A549 (cell line): ENCODE results near the gene SIRT2. TPM values are rescaled to one million over a fixed set of nuclear protein-coding genes. Genes with fewer than 3 reads are reported as not detected.
A peak's percentile ranks its signal among the peaks of the same experiment; 100 is the strongest.

ENCODE experiments used
- ATAC-seq, 2 experiments: fragments of 200-7000 bp in 1 of 2; fragments of >200 bp in 1 of 2; cut with Nextera tagmentation in 1 of 2; cut with Tn5 transposase in 1 of 2; 3 replicates each; pipeline versions ENCODE4 v1.8.0 to v1.9.1; 2018 to 2020; ENCODE audit warnings: mild to moderate bottlenecking in 1 of 2, moderate library complexity in 1 of 2
- CTCF ChIA-PET: fragments of 300-600 bp; sonication (Branson Sonifier 250); formaldehyde crosslinking; extraction: SDS; loops from one replicate; lab custom pipeline; 2021; ENCODE audit warnings: antibody characterized with exemption, inconsistent platforms; lab: Yijun Ruan, JAX
- POLR2A ChIA-PET: fragments of 350-600 bp; formaldehyde crosslinking; extraction: SDS; loops from one replicate; lab custom pipeline; 2021; ENCODE audit warnings: antibody characterized with exemption, inconsistent platforms; lab: Yijun Ruan, JAX
- DNase-seq, 2 experiments: peaks; one replicate each; pipeline versions ENCODE4 v3.0.0 to v3.0.0-alpha.2; 2011 to 2016; ENCODE audit warnings: low read depth in 1 of 2, low spot score in 1 of 2
- FAIRE-seq: peaks from 2 replicates; lab custom pipeline; 2011; peaks lifted over from hg19 to GRCh38; lab: Jason Lieb, UNC
- H3K27ac ChIP-seq, 2 experiments: fragments of >200 bp; sonication (Bioruptor Twin); formaldehyde crosslinking; 3 replicates each; pipeline ENCODE4 v1.5.1; 2016 to 2017
- H3K4me1 ChIP-seq: fragments of >200 bp; sonication (Bioruptor Twin); formaldehyde crosslinking; 3 replicates; pipeline ENCODE4 v1.6.1; 2016
- H3K4me2 ChIP-seq: fragments of >200 bp; sonication (Bioruptor Twin); formaldehyde crosslinking; 3 replicates; pipeline ENCODE4 v1.6.1; 2016
- H3K4me3 ChIP-seq: fragments of >200 bp; sonication (Bioruptor Twin); formaldehyde crosslinking; 3 replicates; pipeline ENCODE4 v1.5.1; 2016
- H3K9me3 ChIP-seq: fragments of >200 bp; sonication (Bioruptor Twin); formaldehyde crosslinking; 3 replicates; pipeline ENCODE4 v1.6.1; 2016
- CHD2 ChIP-seq: fragments of 150-350 bp; IDR thresholded peaks from 2 replicates; pipeline ENCODE4 v1.6.1; 2014; ENCODE audit warnings: low read length; ENCODE audit not compliant: partially characterized antibody
- CHD4 ChIP-seq: fragments of 200-600 bp; sonication (generic); IDR thresholded peaks from 2 replicates; pipeline ENCODE4 v1.6.1; 2016; ENCODE audit warnings: antibody characterized with exemption, mild to moderate bottlenecking, borderline replicate concordance
- EP300 ChIP-seq, 2 experiments: fragments of >200 bp; sonication (Bioruptor Twin); formaldehyde crosslinking; IDR thresholded peaks; 2 replicates in 1 of 2; 3 replicates in 1 of 2; pipeline ENCODE4 v1.6.1; 2016 to 2017
- ESRRA ChIP-seq: fragments of 150-350 bp; IDR thresholded peaks from 2 replicates; pipeline ENCODE4 v1.6.1; 2014; ENCODE audit warnings: mild to moderate bottlenecking, low read length, borderline replicate concordance
- FOSL2 ChIP-seq, 2 experiments: fragments of 450-650 bp in 1 of 2; fragments of >200 bp in 1 of 2; sonication (Bioruptor Twin) in 1 of 2; formaldehyde crosslinking; IDR thresholded peaks; 2 replicates each; pipeline versions ENCODE4 v1.5.0 to v1.6.1; 2016 to 2020; ENCODE audit warnings: mild to moderate bottlenecking in 1 of 2, moderate library complexity in 1 of 2
- FOXS1 ChIP-seq: fragments of 250-450 bp; sonication (Bioruptor Pico); IDR thresholded peaks from 2 replicates; pipeline ENCODE4 v1.5.0; 2020; ENCODE audit warnings: mild to moderate bottlenecking, moderate library complexity
- MYC ChIP-seq: IDR thresholded peaks from 2 replicates; pipeline ENCODE4 v1.6.1; 2012; ENCODE audit warnings: mild to moderate bottlenecking, inconsistent platforms, low read length, improper control_type of control experiment, borderline replicate concordance
- RCOR1 ChIP-seq: fragments of 150-350 bp; IDR thresholded peaks from 2 replicates; pipeline ENCODE4 v1.6.1; 2014; ENCODE audit warnings: antibody characterized with exemption, low read length, low read depth
- TFCP2L1 ChIP-seq: fragments of 250-450 bp; sonication (Bioruptor Pico); IDR thresholded peaks from 2 replicates; pipeline ENCODE4 v1.5.0; 2021; ENCODE audit warnings: mild to moderate bottlenecking
- ZFP36 ChIP-seq: fragments of 450-650 bp; IDR thresholded peaks from 2 replicates; pipeline ENCODE4 v1.6.1; 2014; ENCODE audit warnings: borderline replicate concordance; ENCODE audit not compliant: partially characterized antibody
- WGBS: methylation state at CpG from one replicate; pipeline ENCODE4 v1.1.6; 2017; ENCODE audit errors: missing lambda C conversion rate; 5-methylcytosine and 5-hydroxymethylcytosine counted together
- polyA plus RNA-seq, 4 experiments: library from polyadenylated mRNA; depleted of rRNA in 3 of 4; stranded (reverse); fragments of >200 nt; fragmentation: RNase III in 1 of 4; extraction: RNeasy Plus Mini Kit Qiagen cat#74134 plus additional on column Dnase treatment in 1 of 4; gene quantifications; 2 replicates in 3 of 4; 3 replicates in 1 of 4; pipeline ENCODE4 v1.2.3, GENCODE V29; 2011 to 2017
- TF ChIP-seq, protein P1 (sequence below): fragments of 150-350 bp; IDR thresholded peaks from 2 replicates; pipeline ENCODE4 v1.6.1; 2014; ENCODE audit warnings: low read depth, mild to moderate bottlenecking, low read length
- TF ChIP-seq, protein P2 (sequence below): fragments of 200-600 bp; sonication (generic); IDR thresholded peaks from 2 replicates; pipeline ENCODE4 v1.6.1; 2016; ENCODE audit warnings: antibody characterized with exemption, mild to moderate bottlenecking, moderate library complexity
- TF ChIP-seq, protein P3 (sequence below): fragments of >200 bp; sonication (Bioruptor Twin); formaldehyde crosslinking; IDR thresholded peaks from 2 replicates; pipeline ENCODE4 v1.6.1; 2016

Gene SIRT2
- polyA plus RNA-seq, 2 of the 4 experiments (the other 2 are of a cell fraction): 28.6 to 30.4 TPM

DNA sequence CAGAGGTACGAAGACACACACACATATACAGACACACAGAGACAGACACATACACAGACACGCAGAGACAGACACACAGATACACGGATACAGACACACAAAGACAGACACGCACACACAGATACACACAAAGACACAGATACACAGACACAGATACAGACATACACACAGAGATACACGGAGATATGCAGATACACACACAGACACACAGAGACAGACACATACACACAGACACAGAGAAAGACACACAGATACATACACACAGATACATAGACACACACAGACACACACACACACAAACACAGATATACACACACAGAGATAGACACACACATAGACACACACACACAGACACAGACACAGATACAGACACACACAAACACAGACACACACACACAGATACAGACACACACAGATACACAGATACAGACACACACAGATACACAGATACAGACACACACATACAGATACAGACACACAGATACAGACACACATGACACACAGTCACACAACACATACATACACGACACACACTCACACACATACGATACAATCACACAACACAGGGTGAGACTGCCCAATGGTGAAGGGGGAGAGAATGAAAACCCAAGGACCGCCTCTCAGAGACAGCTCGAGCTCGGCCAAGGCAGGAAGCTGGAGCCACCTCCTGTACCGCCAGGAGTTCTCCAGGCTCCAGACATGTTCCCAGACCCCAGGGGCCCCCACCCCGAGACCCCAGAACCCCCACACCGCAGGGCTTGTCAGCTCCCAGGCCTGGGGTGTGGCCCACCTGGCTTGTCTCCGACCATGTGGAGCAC is 21.4 kb upstream of the SIRT2 start:
- 77% methylated on average over 13 of the region's 14 CpGs for WGBS
- peak; percentile 97 for FAIRE-seq
- ChIA-PET CTCF (interaction anchor here (1.0 to 4.1 kb wide), 7 partner anchors 9 to 377 kb away, joined by 3 to 105 read pairs (median 3); partner anchors contain the start of genes CCER2, MRPS12 and SARS2), POLR2A (interaction anchor here (0.6 to 4.0 kb wide), 4 partner anchors 10 to 511 kb away, joined by 3 to 20 read pairs (median 10); partner anchors contain the start of genes EIF3K, MRPS12 and SARS2)
- 0 out of 3 replicates have a peak, but pooled peaks cover 5% of the 10 kb centered on the region for H3K4me1 ChIP-seq
- no peak overlapping the region for H3K27ac ChIP-seq
- H3K9me3 ChIP-seq: no peaks in the 10 kb centered on the region
- H3K4me2 ChIP-seq: no peak overlapping the region
- no peak for ATAC-seq
- no peak for TF ChIP-seq CHD2
- TF ChIP-seq ZFP36: no peak
- no peak for TF ChIP-seq TFCP2L1 (CRISPR knock-in tag)
- no peak for TF ChIP-seq MYC
- no peak for TF ChIP-seq RCOR1
- TF ChIP-seq, all 56 proteins: peak for 0
- no peak overlapping the region for H3K4me3 ChIP-seq
- DNase-seq: no peak

DNA sequence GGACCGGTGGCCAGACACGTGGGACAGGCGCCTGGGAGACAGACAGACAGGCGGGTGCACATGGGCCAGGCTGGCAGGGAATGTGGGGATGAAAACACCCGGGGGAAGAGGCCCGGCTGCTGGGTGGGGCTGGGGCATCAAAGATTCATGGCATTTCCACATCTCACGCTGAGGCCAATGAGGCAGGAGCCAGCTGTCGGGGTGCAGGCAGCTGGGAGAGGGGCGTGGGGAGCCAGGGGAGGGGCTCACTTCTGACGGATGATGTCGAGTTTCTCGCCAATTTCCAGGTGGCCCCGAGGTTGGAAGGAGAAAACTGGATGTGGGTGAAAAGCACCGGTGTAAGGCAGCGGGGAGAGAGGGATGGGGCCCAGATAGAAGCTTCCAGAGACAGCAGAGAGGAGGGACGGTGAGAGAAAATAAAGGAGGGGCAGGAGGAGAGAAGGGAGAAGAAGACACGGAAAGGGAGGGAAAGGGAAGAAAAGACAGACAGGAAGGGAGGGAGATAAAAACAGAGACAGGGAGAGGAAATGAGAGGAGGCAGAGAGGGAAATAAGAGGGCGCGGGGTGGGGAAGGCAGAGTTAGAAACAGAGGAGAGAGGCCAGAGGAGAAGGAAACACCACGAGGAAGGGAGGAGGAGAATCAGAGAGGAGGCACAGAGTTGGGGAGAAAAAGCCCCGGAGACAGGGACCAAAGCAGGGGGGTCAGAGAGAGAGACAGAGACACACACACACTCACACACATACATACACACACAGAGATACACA is 20.6 kb upstream of the SIRT2 start:
- DNase-seq: no peak
- no peak for ATAC-seq
- Histone ChIP-seq H3K4me1 (0 out of 3 replicates have a peak, but pooled peaks cover 5% of the 10 kb centered on the region), H3K4me3 (no peak overlapping the region), H3K27ac (no peak overlapping the region), H3K4me2 (no peak overlapping the region), H3K9me3 (no peaks in the 10 kb centered on the region)
- WGBS: 75% methylated on average over 21 of the region's 21 CpGs
- TF ChIP-seq FOXS1 (CRISPR knock-in tag) (no peak), FOSL2 (IDR thresholded peaks at IDR 0.05) (no peak), FOSL2 (CRISPR knock-in tag; IDR thresholded peaks at IDR 0.05) (no peak), ZFP36 (no peak), ESRRA (no peak), MYC (no peak), EP300 (IDR thresholded peaks at IDR 0.05) (no peak), CHD4 (no peak)
- TF ChIP-seq, protein P1, sequence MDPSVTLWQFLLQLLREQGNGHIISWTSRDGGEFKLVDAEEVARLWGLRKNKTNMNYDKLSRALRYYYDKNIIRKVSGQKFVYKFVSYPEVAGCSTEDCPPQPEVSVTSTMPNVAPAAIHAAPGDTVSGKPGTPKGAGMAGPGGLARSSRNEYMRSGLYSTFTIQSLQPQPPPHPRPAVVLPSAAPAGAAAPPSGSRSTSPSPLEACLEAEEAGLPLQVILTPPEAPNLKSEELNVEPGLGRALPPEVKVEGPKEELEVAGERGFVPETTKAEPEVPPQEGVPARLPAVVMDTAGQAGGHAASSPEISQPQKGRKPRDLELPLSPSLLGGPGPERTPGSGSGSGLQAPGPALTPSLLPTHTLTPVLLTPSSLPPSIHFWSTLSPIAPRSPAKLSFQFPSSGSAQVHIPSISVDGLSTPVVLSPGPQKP: no peak
- TF ChIP-seq, protein P2, sequence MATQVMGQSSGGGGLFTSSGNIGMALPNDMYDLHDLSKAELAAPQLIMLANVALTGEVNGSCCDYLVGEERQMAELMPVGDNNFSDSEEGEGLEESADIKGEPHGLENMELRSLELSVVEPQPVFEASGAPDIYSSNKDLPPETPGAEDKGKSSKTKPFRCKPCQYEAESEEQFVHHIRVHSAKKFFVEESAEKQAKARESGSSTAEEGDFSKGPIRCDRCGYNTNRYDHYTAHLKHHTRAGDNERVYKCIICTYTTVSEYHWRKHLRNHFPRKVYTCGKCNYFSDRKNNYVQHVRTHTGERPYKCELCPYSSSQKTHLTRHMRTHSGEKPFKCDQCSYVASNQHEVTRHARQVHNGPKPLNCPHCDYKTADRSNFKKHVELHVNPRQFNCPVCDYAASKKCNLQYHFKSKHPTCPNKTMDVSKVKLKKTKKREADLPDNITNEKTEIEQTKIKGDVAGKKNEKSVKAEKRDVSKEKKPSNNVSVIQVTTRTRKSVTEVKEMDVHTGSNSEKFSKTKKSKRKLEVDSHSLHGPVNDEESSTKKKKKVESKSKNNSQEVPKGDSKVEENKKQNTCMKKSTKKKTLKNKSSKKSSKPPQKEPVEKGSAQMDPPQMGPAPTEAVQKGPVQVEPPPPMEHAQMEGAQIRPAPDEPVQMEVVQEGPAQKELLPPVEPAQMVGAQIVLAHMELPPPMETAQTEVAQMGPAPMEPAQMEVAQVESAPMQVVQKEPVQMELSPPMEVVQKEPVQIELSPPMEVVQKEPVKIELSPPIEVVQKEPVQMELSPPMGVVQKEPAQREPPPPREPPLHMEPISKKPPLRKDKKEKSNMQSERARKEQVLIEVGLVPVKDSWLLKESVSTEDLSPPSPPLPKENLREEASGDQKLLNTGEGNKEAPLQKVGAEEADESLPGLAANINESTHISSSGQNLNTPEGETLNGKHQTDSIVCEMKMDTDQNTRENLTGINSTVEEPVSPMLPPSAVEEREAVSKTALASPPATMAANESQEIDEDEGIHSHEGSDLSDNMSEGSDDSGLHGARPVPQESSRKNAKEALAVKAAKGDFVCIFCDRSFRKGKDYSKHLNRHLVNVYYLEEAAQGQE: no peak
- TF ChIP-seq, protein P3, sequence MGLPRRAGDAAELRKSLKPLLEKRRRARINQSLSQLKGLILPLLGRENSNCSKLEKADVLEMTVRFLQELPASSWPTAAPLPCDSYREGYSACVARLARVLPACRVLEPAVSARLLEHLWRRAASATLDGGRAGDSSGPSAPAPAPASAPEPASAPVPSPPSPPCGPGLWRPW: no peak
- ChIA-PET CTCF (interaction anchor here (0.7 to 4.1 kb wide), 11 partner anchors 10 to 517 kb away, joined by 3 to 105 read pairs (median 12); partner anchors contain the start of genes FAM98C, MRPS12, NFKBIB and SARS2), POLR2A (interaction anchor here (0.5 to 4.0 kb wide), 4 partner anchors 11 to 301 kb away, joined by 3 to 20 read pairs (median 4); partner anchors contain the start of genes ECH1, EIF3K, MRPS12 and NFKBIB)
- FAIRE-seq: no peak
